HG03103 (cell line): ENCODE data around the gene TNFRSF4.

ENCODE experiments used
- ATAC-seq: cut with Tn5 transposase; IDR thresholded peaks from one replicate; pipeline ENCODE4 v1.9.1; 2021; ENCODE audit warnings: low read depth; ENCODE audit not compliant: unreplicated experiment

TNFRSF4 gene

DNA sequence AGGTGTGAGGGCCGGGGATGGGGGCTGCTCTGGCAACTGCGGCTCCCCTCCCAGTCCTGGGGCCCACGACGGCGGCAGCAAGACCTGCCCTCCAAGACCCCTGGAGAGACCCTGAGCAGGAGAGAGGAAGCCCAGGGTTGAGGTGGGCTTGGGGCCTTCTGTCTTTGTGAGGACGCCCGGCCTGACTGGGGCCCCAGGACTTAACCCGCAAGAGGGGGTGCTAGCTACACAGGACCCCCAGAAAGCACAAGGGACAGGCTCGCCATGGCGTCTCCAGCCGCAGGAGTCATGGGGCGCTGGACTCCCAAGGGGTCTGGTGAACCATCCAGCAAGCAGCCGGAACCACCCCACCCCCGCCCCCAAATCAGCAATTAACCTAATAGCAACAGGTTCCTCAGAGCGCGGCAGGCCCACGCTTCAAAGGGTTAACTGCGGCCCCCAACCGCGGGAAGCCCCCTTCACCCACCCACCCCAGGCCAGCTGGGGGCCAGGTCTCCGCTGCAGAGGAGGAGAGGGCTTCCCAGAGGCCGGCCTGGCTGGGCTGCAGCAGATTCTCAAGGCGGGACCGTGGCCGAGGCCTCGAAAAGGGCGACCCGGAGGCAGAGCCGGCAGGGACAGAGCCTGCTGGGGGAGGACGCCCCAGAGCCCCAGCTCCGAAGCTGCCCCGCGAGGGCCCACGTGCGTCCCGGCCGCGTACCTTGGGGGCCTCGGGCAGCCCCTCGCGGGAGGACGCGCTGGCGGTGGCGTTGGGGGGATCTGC lies 32.0 kb upstream of the TNFRSF4 start:
- ATAC-seq, result no peak

DNA sequence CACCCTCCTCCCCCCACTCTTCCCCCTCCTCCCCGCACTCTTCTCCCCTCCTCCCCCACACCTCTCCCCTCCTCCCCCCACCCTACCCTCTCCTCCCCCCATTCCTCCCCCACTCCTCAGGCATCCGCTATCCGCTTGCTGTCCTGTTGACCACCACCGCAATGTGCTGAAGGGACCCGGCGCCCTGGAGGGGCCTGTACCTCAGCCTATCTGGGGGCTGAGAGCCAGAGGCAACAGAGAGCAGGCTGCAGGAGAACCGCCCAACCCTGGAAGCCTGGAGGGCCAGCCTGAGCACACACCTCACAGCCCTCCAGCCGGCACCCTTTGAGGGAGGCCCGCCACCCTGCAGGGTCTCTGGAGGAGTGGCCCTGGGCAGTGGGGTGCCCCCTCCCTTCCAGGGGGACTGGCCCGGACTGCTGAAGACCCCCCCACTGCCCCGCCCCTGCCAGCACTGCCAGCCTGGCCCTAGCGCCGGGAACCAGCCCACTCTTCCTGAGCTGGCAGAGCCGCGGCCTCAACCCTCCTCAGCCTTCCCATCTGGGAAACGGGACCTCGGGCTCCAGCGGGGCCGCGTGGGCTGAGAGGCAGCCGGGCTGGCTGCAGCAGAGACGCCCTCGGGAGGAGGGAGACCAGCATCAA lies 31.3 kb upstream of the TNFRSF4 start:
- no peak for ATAC-seq

DNA sequence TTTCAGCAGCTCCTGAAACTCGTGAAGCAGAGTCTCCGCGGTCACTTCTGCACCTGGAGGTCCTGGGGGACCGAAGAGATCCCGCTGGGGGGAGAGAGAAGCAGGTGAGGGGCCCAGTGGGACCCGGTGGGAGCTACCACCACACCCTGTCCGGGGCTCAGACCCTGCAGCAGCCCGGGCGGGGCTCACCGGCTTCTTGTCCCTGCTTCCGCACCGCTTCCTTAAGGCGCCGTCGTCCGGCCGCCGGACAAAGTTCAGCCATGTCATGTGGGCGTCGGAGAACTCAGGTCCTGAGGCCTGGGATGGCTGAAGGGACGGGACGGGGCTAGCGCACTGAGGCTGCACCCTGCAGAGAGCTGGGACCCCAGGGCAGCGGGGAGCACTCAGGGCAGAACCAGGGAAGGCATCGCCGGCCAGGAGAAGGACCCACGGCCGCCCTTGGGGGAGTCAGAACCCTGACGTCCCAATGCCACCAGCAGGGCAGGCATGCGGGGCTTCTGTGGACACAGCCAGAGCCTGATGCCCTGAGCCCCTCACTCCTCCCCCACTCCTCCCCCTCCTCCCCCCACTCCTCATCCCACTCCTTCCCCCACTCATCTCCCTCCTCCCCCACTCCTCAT lies 30.3 kb upstream of the TNFRSF4 start:
- no peak for ATAC-seq

DNA sequence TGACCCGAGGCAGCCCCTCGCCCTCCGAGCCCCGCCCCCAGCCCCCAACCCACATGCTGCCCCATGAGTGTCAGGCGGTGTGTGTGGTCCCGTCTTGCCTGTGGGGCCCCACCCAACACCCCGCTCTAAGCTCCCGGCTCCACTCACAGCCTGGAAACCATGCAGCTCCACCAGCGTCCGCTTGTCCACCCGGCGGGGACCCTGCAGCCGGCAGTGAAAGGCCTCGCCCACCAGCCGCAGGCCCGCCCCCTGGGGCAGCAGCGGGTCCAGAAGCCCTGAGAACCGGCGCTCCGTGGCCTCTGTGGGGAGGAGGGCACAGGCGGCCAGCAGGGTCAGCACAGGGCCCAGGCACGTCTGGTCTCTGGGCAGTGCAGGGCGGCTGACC lies 29.8 kb upstream of the TNFRSF4 start:
- ATAC-seq, result no peak

DNA sequence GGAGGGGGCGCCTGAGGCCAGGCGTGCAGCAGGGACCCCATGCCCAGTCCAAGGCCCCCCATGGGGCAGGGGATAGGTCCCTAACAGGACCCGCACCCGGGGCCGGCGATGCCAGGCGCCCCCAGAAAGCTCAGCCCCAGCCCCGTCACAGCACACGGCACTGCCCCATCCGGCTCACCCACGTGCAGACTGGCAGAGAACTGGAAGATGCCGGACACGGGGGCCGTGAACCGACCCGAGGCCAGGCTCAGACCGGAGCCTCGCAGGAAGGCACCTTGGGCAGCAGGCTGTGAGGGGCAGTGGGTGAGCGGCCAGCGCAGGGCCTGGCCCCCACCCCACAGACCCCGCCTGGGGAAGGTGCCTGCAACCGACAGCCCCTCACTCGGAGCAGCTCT lies 29.3 kb upstream of the TNFRSF4 start:
- no peak for ATAC-seq

DNA sequence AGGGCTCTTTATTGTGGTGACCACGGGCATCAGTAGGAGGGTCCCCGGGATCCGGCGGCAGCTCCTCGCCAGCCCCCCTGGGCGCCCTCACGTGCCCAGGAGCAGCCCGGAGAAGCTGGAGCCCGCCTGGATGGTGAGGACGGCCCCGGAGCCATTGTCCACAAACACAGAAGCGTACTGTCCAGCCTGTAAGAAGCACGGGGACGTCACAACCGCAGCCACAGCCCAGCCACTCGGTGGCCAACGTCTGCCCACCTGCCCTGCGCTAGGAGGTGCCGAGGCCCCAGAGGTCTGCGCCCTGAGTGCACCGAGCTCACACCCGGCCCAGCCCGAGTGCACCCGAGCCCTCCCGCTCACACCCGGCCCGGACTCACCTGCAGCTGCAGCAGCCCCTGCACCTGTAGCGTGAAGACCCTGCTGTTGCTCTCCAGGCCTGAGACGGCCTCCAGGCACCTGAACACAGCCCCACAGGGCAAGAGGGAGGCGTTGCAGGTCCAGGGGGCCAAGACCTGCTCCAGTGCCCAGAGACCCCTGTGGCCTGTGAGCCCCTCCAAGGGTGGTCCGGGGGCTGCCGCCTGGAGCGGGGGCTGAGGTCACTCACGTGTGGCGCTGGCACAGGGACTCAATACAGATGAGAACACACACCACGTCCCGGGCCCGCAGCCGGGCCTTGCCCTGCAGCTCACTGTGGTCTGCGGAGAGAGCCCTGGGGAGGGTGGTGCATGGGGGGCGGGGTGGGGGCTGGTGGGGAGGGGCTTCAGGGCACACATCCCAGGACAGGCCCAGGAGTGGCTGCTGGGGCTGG lies 28.7 kb upstream of the TNFRSF4 start:
- no peak for ATAC-seq

DNA sequence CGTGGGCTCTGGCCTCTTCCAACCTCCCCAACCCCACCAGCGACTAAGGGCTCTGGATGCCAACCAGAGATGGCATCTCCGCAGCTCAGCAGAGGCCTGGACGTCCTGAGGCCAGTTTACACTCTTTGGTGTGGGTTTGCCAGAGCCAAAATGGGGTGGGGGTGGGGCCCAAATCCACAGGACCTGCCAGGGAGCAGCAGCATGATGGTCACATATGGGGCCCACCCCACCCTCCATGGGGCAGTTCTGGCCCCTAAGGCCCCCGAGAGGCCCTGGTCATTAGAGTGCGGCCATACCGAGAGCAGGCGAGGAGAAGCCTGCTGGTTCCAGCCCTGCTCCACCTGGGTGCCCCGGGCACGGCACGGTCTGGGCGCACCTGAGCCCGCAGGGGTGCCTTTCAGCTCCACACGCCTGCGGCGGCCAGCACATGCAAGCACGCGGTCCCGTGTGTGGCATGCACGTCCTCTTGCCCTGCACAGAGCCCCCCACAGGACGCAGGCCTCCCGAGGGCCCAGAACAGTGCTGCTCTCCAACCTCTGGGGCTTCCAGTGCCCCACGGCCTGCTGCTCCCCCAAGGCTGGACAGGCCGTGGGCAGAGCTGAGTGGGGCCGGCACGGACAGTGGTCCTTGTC lies 27.8 kb upstream of the TNFRSF4 start:
- ATAC-seq, result no peak

DNA sequence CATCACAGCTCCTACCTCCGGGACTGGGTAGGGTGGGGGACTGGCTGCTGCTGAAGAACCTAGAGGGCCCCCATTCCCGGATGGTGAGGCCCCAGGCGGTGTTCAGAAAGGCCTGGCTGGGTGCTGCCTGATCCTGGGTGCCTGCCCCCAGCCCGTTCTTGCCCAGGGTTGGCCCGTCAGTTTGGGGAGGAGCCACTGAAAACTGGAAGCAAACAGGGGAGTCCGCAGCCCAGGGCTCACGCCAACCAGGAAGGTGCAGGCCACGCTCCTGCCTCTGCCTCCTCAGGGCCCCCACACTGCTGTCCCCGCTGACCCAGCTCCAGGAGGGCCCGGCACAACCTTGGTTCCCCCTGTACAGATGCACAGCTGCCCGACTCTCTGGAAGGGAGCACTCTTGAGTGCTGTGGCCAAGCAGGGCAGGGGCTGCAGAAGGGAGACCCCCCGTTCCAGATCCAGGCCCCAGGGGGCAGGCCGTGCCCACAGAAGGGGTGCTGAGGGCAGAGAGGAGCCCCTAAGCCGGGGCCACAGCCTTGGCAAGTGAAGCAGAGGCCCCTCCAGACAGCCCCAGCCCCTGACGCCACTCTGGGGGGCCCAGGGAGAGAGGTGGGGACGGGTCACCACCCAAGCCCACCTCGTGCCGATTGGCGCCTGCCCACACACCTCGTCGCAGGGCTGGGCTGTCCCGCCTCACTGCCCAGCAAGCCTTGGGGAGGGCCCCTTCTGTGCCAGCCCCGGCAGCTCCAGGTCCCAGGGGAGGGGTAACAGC lies 27.1 kb upstream of the TNFRSF4 start:
- no peak for ATAC-seq

DNA sequence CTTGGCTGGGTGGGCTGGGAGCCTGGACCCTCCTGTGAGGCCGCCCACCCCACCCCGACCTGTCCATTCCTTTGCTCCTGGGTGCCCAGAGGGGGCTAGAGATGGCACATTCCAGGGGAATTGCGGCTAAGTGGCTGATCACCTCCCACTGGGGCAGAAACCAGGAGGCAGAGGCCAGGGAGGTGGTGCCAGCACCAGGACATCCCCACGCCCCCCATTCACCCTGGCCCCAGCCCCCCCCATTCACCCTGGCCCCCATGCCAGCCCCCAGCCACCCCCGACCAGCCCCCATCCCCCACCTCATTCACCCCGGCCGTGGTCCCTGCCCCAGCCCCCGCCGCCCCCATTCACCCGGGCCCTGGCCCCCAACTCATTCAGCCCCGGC lies 26.4 kb upstream of the TNFRSF4 start:
- ATAC-seq, result no peak

DNA sequence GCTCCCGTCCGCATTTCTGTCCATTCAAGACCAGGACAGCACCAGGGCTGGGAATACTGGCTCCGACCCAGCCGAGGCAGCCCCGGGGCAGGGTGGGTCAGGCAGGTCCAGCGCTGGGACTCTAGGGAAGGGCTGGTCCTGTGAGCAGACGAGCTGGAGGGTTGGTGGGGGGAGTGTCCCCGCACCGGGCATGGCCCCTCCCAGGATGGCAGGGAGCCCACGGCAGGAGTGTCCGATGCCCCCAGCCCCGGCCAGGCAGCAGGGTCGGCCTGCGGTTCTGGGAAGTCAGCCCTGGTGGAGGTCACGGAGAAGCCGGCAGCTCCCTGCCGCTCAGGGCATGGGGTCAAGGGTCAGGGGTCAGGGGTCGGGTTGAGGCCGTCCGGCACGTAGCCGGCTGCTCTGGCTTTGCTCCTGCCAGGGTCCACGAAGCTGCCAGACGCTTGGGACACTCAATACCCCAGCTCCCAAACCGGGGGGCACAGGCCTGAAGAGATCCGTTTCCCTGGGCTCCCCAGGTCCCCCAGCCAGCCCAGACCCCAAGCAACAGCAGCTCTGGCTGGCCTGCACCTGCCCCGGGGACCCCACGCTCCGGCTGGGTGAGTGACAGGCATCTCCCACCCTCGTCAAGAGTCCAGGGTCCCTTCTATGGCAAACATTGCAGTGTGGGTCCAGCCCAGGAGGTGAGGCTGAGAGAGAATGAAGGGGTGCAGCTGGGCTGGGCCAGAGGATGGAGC lies 25.8 kb upstream of the TNFRSF4 start:
- no peak for ATAC-seq

DNA sequence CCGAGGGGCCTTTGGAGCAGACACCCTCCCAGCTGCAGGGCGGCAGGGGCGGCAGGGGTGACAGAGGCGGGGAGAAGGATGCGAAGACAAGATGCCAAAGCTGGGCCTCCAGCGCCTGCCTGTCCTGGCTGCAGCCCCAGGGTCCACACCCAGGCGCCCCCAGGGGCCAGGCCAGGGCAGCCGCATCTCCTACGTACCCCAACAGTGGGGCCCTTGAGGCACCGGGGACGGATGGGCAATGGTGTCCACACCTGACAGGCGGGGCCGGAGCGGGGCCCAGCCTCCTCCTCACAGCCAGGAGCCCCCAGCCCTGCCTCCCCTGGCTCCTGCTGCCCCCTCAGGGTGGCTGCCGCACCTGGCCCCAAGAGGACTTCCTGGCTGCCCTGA lies 25.3 kb upstream of the TNFRSF4 start:
- ATAC-seq, result no peak

DNA sequence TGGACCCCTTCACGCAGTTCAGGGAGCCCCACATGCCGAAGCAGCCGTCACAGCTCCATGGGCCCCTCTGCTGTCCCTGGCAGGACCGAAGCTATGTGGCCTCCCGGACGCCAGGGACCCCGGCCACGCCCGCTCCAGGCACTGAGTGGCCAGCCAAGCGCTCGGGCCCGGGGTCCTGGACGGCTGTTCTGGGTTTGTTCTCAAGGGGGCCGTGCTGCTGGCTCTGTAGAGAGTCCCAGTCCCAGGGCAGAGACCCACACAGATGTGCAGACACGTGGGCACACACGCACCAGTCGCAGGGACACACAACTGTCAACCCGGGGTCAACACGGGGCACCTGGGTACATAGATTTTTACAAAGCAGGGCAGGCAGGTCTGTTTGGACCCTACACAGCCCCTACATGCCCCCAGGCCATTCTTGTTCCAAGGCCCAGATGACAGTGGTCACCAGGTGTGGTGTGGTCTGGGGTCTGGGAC lies 24.8 kb upstream of the TNFRSF4 start:
- ATAC-seq, result no peak

DNA sequence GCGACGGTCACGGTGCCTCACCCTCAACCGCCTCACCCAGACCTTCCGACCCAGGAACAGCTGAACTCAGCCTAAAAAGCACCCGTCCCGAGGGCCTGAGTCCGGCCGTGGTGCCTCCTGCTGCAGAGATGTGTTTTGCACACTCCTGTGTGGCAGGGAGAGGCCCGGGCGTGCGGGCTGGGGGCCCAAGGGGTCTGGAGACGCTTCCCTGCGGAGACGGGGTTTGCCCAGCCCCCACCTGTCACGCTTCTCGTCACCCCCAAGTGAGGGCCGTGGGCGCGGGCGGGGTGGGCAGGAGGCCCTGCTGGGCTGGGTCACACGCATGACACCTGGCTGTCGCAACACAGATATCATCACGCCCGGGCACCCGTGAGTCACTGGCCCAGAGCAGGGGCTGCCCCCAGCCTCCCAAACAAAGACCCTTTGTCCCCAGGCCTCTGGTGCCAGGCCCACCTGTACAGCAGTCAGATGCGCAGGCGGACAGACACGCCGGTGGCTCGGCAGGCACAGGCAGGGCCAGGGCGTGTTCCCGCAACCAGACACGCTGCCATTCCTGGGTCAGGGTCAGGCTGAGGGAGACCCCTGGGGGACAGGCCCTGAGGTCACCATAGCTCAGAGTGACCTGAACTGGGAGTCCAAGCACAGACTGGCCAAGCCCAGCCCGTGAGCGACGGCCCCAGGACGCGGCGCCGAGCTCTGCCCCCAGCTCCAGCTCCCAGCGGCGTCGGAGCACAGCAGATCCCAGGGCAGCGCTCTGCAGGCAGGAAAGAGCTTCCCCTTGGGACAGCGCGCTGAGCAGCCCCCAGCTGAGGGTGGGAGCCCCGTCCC lies 24.1 kb upstream of the TNFRSF4 start:
- no peak for ATAC-seq

DNA sequence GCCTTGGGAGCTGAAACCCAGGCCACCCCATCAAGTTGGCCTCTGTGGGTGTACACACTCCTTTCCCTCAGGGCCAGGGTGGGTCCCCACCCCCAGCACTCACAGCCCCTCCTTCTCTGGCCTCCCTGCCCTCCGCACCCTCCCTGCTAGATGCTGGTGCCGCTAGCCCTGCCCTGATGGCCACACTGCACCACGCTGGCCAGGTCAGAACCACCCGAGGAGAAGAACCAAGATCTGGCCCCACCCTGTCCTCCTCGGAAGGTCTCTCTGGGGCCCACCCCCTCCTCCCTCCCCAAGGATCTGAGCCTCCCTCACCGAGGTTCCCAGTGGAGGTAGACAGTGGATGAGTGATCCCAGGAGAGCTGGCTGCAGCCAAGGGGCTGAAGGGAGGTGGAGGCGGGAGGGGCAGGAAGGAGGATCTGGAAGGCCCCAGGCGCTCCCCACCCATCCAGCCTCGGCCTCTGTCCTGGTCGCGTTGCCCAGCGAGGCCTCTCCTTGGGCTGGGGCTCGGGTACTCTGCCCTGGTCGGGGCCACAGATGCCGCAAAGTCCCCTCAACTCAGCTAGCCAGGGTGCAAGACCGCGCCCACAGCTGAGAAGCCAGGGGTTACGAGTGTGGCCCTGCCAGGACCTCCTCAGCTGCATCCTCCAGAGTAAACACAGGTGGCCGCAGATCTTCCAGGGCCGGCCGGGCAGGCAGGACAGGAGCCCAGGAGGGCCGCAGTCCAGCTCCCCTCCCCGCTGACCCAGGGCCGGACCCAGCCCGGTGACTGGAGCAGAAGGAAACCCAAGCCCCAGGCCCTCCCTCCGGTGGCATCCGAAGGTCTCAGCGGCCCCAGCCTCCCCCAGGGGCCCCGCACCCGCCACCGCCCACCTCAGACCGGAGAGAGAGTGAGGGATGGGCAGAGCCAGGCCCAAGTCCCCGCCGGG lies 23.3 kb upstream of the TNFRSF4 start:
- no peak for ATAC-seq

DNA sequence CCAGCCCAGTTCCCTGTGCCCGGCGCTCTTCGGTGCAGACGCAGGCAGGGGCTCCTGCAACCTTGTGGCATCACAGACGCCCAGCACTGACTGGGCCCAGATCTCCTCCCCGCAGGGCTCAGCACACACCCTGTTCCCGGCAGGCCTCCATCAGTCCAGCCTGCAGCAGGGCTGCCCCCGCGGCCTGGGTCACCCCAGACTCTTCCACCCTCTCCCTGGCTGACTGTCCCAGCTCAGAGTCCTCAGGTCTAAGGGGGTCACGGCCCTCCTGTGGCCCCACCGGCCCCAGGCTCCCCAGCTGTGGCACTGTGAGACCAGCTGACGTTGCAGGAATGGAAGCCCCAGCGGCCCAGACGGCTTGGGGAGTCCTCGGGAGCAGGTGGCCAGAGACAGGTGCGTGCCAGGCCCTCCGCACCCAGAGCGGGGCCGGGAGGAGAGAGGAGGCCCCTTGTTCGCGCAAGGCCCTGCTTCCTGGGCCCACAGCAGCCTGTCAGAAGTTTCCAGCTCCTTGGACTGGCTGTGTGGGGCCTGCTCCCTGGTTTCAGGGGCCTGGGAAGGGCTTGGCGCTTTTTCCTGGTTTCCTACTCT lies 22.3 kb upstream of the TNFRSF4 start:
- ATAC-seq, result no peak

DNA sequence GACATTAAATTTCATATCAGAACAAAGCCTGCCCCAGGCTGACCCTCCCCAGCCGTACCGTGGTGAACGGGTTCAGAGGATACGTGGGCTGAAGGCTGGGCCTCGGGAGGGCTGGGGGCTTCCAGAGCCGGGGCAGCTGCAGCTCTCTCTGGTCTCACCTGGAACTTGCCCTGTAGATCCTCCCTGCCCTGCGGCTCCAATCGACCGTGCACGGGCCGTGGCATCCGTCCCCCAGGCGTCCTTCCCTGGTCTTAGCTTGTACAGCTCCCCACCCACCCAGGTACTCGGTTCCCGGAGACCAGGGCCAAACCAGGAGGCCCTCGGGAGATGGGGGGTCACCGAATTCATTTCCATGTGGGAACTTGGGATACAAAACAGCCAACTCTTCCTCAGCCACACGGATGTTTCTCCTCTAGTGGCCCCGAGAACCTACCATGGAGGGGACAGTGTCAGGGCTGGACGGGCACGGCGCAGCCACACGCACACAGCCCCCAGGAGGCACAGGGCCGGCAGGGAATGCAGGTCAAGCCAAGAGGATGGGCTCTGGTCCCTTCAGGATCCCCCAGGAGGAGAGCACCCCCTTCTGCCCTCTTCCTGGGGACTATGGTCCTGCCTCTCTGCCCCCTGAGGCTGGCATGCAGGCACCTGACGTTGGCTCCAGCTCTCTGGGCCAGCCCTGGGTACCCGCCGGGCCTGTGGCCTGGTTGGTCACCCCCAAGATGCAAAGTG lies 21.2 kb upstream of the TNFRSF4 start:
- no peak for ATAC-seq
